Activated gamma-delta T cell treated with anti-CD3 and anti-CD28 coated beads, Interleukin-2, amount 50 U/mL, for 16 hours (primary cell): ENCODE measurements around the gene PSME4.
"Not testable (repeated sequence)": the region's sequence is repeated elsewhere in the genome, so short reads cannot be mapped to it uniquely, and the experiment has no call there.

Source experiments
- DNase-seq: peaks from one replicate; pipeline ENCODE4 v3.0.0-alpha.2; 2020; ENCODE audit warnings: low read depth

PSME4 gene

GRCh38 chr2:53881360-53881759 lies 89.4 kb downstream of the PSME4 start:
- no peak for DNase-seq

- DNase-seq: no peak
Measured at GRCh38 chr2:53880756-53881155, 90.0 kb downstream of the PSME4 start.

GRCh38 chr2:53877556-53877955 lies 93.2 kb downstream of the PSME4 start:
- DNase-seq: no peak

GRCh38 chr2:53877112-53877511 lies 93.7 kb downstream of the PSME4 start:
- no peak for DNase-seq

GRCh38 chr2:53874401-53874950 lies 96.3 kb downstream of the PSME4 start:
- DNase-seq: no peak

GRCh38 chr2:53867773-53868172 lies 103.0 kb downstream of the PSME4 start:
- DNase-seq: no peak

- no peak for DNase-seq
Measured at GRCh38 chr2:53867169-53867568, 103.6 kb downstream of the PSME4 start.

- DNase-seq: no peak
Measured at GRCh38 chr2:53865962-53866361, 104.8 kb downstream of the PSME4 start.

- no peak for DNase-seq
Measured at GRCh38 chr2:53865264-53865663, 105.5 kb downstream of the PSME4 start.

GRCh38 chr2:53863538-53864227 lies 107.1 kb downstream of the PSME4 start:
- DNase-seq: no peak

- no peak for DNase-seq
Measured at GRCh38 chr2:53861824-53862223, 109.0 kb downstream of the PSME4 start.

GRCh38 chr2:53859206-53860181 lies 111.3 kb downstream of the PSME4 start, which contains the start of gene GPR75:
Gene GPR75 (minus strand): TSS chr2:53859967. CDS start chr2:53854756, 5,211 bp downstream.
- DNase-seq: no peak

GRCh38 chr2:53856272-53856671 lies 114.5 kb downstream of the PSME4 start:
- no peak for DNase-seq

GRCh38 chr2:53854678-53855077 lies 116.1 kb downstream of the PSME4 start:
- no peak for DNase-seq

GRCh38 chr2:53852532-53852931 lies 118.3 kb downstream of the PSME4 start:
- DNase-seq: no peak

GRCh38 chr2:53851052-53851757 lies 119.6 kb downstream of the PSME4 start:
- DNase-seq: not testable (repeated sequence)

- no peak for DNase-seq
Measured at GRCh38 chr2:53848062-53848461, 122.7 kb downstream of the PSME4 start.

- DNase-seq: no peak
Measured at GRCh38 chr2:53843595-53843994, 127.2 kb downstream of the PSME4 start.

- DNase-seq: no peak
Measured at GRCh38 chr2:53842891-53843290, 127.9 kb downstream of the PSME4 start.

- not testable (repeated sequence) for DNase-seq
Measured at GRCh38 chr2:53841651-53842050, 129.1 kb downstream of the PSME4 start.

- no peak for DNase-seq
Measured at GRCh38 chr2:53840580-53840979, 130.2 kb downstream of the PSME4 start.

GRCh38 chr2:53829980-53830290 lies 140.9 kb downstream of the PSME4 start:
- DNase-seq: not testable (repeated sequence)
